Large intestine (tissue), 12 donors: Measurements from ENCODE around the gene TRIM59. TPM values are rescaled to one million over a fixed set of nuclear protein-coding genes. Genes with fewer than 3 reads are reported as not detected.

Source experiments
- DNase-seq, 2 donors: peaks; one replicate each; pipeline versions ENCODE4 v3.0.0 to v3.0.0-alpha.2; 2013
- H3K27ac ChIP-seq: one replicate; pipeline ENCODE4 v1.5.1; 2013; ENCODE audit warnings: low read length
- H3K27me3 ChIP-seq: 2 replicates; pipeline ENCODE4 v1.6.1; 2013; ENCODE audit warnings: low read length; ENCODE audit not compliant: control insufficient read depth, insufficient read depth
- H3K36me3 ChIP-seq: 2 replicates; pipeline ENCODE4 v1.6.1; 2013; ENCODE audit warnings: low read length; ENCODE audit not compliant: control insufficient read depth, insufficient read depth
- H3K4me1 ChIP-seq: one replicate; pipeline ENCODE4 v1.6.1; 2013; ENCODE audit warnings: low read length; ENCODE audit not compliant: control insufficient read depth, insufficient read depth
- H3K4me3 ChIP-seq: one replicate; pipeline ENCODE4 v1.5.1; 2013; ENCODE audit warnings: low read length
- H3K9me3 ChIP-seq: one replicate; pipeline ENCODE4 v1.6.1; 2013; ENCODE audit warnings: mild to moderate bottlenecking, low read depth, low read length, moderate library complexity; ENCODE audit not compliant: control insufficient read depth
- WGBS: methylation state at CpG from one replicate; pipeline ENCODE4 v1.1.5; 2013; ENCODE audit warnings: low lambda C conversion rate; ENCODE audit not compliant: insufficient coverage; 5-methylcytosine and 5-hydroxymethylcytosine counted together
- long read RNA-seq, 11 donors: transcript quantifications; one replicate each; lab custom pipeline, GENCODE V29; 2026
- polyA plus RNA-seq: library from polyadenylated mRNA; unstranded; fragments of 120-200 nt; gene quantifications from one replicate; pipeline ENCODE4 v1.2.1, GENCODE V29; 2013

TRIM59 gene, protein sequence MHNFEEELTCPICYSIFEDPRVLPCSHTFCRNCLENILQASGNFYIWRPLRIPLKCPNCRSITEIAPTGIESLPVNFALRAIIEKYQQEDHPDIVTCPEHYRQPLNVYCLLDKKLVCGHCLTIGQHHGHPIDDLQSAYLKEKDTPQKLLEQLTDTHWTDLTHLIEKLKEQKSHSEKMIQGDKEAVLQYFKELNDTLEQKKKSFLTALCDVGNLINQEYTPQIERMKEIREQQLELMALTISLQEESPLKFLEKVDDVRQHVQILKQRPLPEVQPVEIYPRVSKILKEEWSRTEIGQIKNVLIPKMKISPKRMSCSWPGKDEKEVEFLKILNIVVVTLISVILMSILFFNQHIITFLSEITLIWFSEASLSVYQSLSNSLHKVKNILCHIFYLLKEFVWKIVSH
- polyA plus RNA-seq = 11.3 TPM
- long read RNA-seq, donor 1, partial matches to known transcripts = 0 of 2 reads
- long read RNA-seq, donor 1, other reads (novel, unspliced or antisense) = 0 of 2 reads
- long read RNA-seq, donor 2, partial matches to known transcripts = 0 of 4 reads
- long read RNA-seq, donor 2, other reads (novel, unspliced or antisense) = 0 of 4 reads
- long read RNA-seq, donor 3 = 0 reads
- long read RNA-seq, donor 4 = 0 reads
- long read RNA-seq, donor 5 = 0 reads
- long read RNA-seq, donor 6, partial matches to known transcripts = 0 of 2 reads
- long read RNA-seq, donor 6, other reads (novel, unspliced or antisense) = 0 of 2 reads
- long read RNA-seq, donor 7, partial matches to known transcripts = 0 of 4 reads
- long read RNA-seq, donor 7, other reads (novel, unspliced or antisense) = 0 of 4 reads
- long read RNA-seq, donor 8, partial matches to known transcripts = 0 of 3 reads
- long read RNA-seq, donor 8, other reads (novel, unspliced or antisense) = 0 of 3 reads
- long read RNA-seq, donor 9, partial matches to known transcripts = 0 of 2 reads
- long read RNA-seq, donor 9, other reads (novel, unspliced or antisense) = 0 of 2 reads
- long read RNA-seq, donor 10, partial matches to known transcripts = 0 of 1 reads
- long read RNA-seq, donor 10, other reads (novel, unspliced or antisense) = 0 of 1 reads
- long read RNA-seq, donor 11, partial matches to known transcripts = 0 of 1 reads
- long read RNA-seq, donor 11, other reads (novel, unspliced or antisense) = 0 of 1 reads

DNA sequence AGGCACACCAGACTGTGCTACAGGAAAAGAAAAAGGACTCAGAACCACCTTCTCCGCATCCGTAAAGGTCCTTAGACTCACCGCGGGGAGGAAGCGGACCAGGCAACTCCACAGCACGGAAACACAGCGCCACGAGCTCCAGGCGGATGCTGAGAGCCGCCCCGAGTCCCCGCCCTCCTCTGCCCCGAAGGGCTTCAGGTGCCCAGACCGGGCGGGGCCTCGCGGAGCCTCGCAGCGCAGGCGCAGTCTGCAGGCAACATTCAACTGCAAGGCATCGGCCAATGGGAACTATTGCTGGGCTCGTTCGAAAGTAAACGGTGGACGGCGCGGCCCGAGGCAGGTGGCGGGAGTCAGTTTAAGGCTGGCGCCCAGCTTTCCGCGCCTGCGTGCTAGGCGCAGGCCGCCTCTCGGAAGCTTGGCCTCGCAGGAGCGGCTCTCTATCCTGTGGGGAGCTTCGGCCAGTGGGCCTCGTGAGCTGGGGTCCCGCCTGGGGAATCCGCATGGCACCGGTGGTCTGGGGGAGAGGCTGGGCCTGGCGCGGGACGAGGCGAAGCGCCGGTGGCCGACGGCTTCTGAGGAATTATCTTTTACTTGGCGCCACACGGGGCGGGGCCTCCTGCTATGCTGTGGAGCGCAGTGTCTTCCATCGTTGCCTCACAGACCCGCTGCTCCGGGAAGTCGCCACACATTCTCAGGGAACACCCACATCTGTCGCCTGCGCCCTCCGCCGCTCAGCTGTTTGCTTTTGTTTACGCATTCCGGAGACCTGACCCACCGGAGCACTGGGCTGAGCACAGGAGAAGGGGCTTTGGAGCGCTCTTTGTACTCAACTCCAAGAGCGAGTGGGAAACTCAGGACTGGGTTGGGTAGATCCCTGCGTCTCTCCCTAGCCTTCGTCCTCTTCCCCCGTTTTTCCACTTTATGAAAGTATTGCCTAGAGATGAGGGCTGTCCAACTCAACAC, at the start of gene TRIM59:
Gene TRIM59 (minus strand): TSS at position 151 of the 963 bp plus-strand sequence. CDS start 10,603 bp downstream, outside the sequence.
- Histone ChIP-seq H3K27ac (peak within 1 kb of the TSS; percentile 95), H3K27me3 (peaks cover 2% of the 10 kb centered on the region), H3K36me3 (peaks cover 4% of the 10 kb centered on the region), H3K4me3 (peak within 1 kb of the TSS; percentile 90), H3K9me3 (peaks cover 11% of the 10 kb centered on the region), H3K4me1 (peaks cover 8% of the 10 kb centered on the region)
- peak; percentile 99 for DNase-seq
- WGBS = no CpG with 5 or more reads among the region's 71 CpGs

DNA sequence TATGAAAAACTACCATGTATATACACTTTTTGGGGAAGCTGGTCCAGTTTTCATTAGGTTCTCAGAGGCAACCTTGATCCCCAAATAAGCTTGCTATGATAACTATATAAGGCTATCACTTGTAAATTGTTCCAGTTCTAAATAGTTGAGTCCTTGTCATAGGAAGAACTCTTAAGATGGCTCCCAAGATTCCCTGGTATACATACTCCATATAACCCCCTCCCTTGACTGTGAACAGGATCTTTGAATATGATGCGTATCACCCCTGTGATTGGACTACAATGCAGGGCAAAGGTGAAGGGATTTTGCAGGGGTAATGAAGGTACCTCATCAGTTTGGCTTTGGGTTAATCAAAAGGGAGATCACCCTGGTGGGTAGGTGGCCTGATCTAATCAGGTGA, 48.6 kb upstream of the TRIM59 start:
- no CpG with 5 or more reads among the region's 1 CpG for WGBS
- H3K27ac ChIP-seq = no peak overlapping the region
- no peaks in the 10 kb centered on the region for H3K9me3 ChIP-seq
- no peak overlapping the region for H3K4me3 ChIP-seq
- no peaks in the 10 kb centered on the region for H3K27me3 ChIP-seq
- no peak for DNase-seq
- no peaks in the 10 kb centered on the region for H3K4me1 ChIP-seq
- H3K36me3 ChIP-seq = peaks cover 18% of the 10 kb centered on the region

DNA sequence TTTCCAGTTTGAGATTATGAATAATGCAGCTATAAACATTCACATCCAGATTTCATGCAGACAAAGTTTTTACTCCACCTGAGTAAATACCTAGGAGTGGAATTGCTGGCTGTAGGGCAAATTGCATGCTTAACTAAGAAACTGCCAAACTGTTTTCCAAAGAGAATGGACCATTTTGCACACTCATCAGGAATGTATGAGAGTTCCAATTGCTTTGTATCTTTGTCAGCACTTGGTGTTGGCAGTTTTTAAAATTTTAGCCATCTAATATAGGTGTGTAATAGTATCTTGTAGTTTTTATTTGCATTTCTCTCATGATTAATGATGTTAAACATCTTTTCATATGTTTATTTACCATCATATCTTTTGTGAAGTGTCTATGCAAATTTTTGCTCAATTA, 40.6 kb upstream of the TRIM59 start:
- no peak for DNase-seq
- no peak overlapping the region for H3K4me3 ChIP-seq
- H3K9me3 ChIP-seq = no peaks in the 10 kb centered on the region
- no peak overlapping the region for H3K27ac ChIP-seq
- peaks cover 2% of the 10 kb centered on the region for H3K4me1 ChIP-seq
- H3K36me3 ChIP-seq = no peaks in the 10 kb centered on the region
- H3K27me3 ChIP-seq = no peaks in the 10 kb centered on the region

DNA sequence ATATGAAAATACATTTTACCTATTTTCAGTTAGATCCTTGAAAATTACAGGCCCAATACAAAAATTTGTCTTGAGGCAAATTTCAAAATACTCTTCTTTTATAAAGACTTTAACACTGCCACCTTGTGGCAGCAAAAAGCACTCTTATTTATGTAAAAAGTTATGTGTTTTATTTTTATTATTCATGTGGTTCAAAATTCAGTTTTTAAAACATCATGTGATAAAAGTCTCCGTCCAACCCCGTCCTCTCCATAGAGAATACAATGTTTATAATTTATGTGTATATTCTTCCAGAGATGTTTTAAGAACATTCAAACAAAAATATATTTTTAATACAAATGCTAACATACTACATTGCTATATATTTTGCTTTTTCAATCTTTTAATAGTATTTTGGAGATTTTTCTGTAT, 36.9 kb upstream of the TRIM59 start:
- no peak overlapping the region for H3K4me3 ChIP-seq
- H3K36me3 ChIP-seq = no peaks in the 10 kb centered on the region
- no peaks in the 10 kb centered on the region for H3K9me3 ChIP-seq
- peaks cover 2% of the 10 kb centered on the region for H3K4me1 ChIP-seq
- no peak for DNase-seq
- no peak overlapping the region for H3K27ac ChIP-seq
- 0% methylated on average over 2 of the region's 2 CpGs for WGBS
- no peaks in the 10 kb centered on the region for H3K27me3 ChIP-seq

DNA sequence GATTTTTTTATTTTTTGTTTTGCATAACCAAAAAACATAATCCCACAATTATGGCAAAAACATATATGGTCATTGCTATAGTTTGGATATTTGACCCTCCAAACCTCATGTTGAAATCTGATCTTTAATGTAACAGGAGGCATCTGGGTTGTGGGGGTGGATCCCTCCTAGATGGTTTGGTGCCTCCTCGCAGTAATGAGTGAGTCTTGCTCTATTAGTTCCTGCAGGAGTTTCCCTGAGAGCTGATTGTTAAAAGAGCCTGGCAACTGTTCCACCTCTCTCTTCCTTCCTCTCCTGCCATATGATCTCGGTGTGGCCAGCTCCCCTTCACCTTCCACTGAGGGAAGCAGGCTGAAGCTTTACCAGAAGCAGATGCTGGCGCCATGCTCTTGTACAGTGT, 33.2 kb upstream of the TRIM59 start:
- Histone ChIP-seq H3K4me3 (no peak overlapping the region), H3K27me3 (no peaks in the 10 kb centered on the region), H3K9me3 (no peaks in the 10 kb centered on the region), H3K27ac (no peak overlapping the region), H3K36me3 (no peaks in the 10 kb centered on the region), H3K4me1 (peaks cover 2% of the 10 kb centered on the region)
- DNase-seq = no peak
- no CpG with 5 or more reads among the region's 3 CpGs for WGBS

DNA sequence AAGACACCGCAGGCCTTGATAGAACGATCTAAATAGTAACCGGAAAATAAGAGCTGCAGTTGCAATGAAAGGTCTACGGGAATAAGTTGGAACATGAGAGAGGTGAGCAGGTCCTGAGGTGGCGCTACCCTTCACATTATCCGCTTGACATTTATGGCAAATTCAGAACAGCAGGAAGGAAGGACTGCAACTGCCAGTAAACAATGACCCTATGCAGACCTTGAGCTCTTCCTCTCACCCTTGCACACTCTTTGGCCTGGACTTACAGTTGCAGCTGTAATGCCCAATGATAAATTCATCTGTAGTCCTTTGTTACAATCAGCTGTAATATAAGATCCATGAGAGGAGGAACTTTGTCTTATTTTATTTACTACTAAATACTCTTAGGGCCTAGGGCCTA, 32.3 kb upstream of the TRIM59 start:
- peaks cover 2% of the 10 kb centered on the region for H3K4me1 ChIP-seq
- no peaks in the 10 kb centered on the region for H3K27me3 ChIP-seq
- H3K4me3 ChIP-seq = no peak overlapping the region
- H3K36me3 ChIP-seq = no peaks in the 10 kb centered on the region
- DNase-seq = no peak
- 83% methylated on average over 1 of the region's 6 CpGs for WGBS
- no peak overlapping the region for H3K27ac ChIP-seq
- no peaks in the 10 kb centered on the region for H3K9me3 ChIP-seq

DNA sequence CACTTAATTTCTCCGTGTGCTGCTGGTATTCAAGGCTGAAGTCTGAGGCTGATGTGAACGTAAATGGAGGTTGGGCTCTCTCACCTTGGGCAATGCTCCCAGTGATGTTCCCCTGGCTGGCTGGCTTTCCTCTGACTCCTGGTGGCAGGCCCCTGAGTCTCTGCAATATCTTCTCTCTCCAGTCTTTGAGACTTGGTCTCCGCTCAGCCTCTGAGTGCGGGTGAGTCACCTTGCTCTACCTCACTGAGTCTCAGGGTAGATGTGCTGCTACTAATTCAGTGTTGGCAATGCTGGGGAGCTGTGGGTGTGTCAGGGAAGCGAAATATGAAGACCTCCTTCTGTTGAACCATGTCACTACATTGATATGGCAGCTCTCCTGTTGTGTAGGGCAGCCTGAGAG, 31.3 kb upstream of the TRIM59 start:
- Histone ChIP-seq H3K27me3 (no peaks in the 10 kb centered on the region), H3K9me3 (no peaks in the 10 kb centered on the region), H3K36me3 (no peaks in the 10 kb centered on the region), H3K4me3 (no peak overlapping the region), H3K4me1 (no peaks in the 10 kb centered on the region), H3K27ac (no peak overlapping the region)
- no CpG with 5 or more reads among the region's 5 CpGs for whole genome bisulfite sequencing
- DNase-seq = no peak

DNA sequence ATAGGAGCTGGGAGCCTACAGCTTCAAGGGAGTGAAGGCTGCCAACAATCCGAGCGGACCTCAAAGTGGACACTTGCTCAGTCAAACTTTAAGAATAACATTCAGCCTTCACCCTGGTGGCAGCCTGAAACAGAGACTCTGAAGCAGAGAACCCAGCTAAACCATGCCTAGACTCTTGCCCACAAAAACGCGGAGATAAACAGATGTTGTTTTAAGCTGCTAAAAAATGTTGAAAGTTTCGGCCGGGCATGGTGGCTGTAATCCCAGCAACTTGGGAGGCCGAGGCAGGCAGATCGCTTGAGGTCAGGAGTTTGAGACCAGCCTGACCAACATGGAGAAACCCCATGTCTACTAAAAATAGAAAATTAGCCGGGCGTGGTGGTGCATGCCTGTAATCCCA, 29.8 kb upstream of the TRIM59 start:
- WGBS = no CpG with 5 or more reads among the region's 10 CpGs
- H3K27ac ChIP-seq = no peak overlapping the region
- no peaks in the 10 kb centered on the region for H3K36me3 ChIP-seq
- DNase-seq = no peak
- H3K4me1 ChIP-seq = no peaks in the 10 kb centered on the region
- H3K27me3 ChIP-seq = no peaks in the 10 kb centered on the region
- H3K4me3 ChIP-seq = no peak overlapping the region
- no peaks in the 10 kb centered on the region for H3K9me3 ChIP-seq

DNA sequence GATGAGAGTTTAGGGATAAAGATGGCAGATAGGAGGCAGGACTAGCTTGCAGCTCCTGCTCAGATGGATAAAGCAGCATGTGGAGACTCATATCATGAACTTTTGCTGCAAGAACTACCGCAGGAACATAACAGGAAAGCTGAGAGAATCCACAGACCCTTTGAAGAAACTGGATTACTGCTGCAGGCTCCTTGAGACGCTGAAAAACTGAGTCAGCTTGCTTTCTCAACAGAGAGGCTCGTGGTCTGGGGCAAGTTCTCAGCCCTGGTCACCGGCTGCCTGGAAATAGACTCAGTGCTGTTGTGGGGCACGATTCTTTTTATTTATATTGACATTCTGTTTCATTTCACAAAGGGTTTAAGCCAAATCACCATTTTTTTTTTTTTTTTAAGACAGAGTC, 28.8 kb upstream of the TRIM59 start:
- no peaks in the 10 kb centered on the region for H3K36me3 ChIP-seq
- DNase-seq = no peak
- H3K9me3 ChIP-seq = no peaks in the 10 kb centered on the region
- no peaks in the 10 kb centered on the region for H3K4me1 ChIP-seq
- H3K4me3 ChIP-seq = no peak overlapping the region
- peaks cover 2% of the 10 kb centered on the region for H3K27me3 ChIP-seq
- H3K27ac ChIP-seq = no peak overlapping the region
- WGBS = 100% methylated on average over 2 of the region's 5 CpGs
